Islet of Langerhans (tissue), 1 donor: ENCODE measurements around the gene CACNA1C.

ENCODE experiments used
- FAIRE-seq: peaks from one replicate; lab custom pipeline; 2011; peaks lifted over from hg19 to GRCh38; lab: Jason Lieb, UNC

Gene CACNA1C

GRCh38 chr12:2631653-2632350, 579.0 kb downstream of the CACNA1C start:
- FAIRE-seq = no peak

- FAIRE-seq = no peak
Measured at GRCh38 chr12:2633176-2633824, 580.5 kb downstream of the CACNA1C start.

GRCh38 chr12:2633825-2634200, 581.0 kb downstream of the CACNA1C start:
- FAIRE-seq = no peak

DNA sequence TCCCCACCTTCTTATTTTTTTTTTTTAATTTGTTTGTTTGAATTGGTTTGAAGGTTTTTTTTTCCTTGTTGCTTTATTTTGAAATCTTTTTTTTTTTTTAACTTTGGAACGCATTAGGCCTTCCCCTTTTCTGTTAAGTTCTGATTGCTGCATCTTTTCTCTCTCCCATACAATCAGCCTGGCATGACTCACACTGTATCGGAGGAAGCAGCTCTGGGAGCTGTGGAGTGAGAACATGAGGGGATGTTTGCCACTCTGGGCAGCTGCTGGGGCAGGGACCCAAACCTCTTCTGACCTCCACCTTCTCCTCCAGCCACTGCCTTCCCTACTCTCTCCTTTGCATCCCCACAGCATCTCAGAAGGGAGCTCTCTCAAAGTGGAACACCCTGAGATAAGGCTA, 581.7 kb downstream of the CACNA1C start:
- FAIRE-seq = no peak

DNA sequence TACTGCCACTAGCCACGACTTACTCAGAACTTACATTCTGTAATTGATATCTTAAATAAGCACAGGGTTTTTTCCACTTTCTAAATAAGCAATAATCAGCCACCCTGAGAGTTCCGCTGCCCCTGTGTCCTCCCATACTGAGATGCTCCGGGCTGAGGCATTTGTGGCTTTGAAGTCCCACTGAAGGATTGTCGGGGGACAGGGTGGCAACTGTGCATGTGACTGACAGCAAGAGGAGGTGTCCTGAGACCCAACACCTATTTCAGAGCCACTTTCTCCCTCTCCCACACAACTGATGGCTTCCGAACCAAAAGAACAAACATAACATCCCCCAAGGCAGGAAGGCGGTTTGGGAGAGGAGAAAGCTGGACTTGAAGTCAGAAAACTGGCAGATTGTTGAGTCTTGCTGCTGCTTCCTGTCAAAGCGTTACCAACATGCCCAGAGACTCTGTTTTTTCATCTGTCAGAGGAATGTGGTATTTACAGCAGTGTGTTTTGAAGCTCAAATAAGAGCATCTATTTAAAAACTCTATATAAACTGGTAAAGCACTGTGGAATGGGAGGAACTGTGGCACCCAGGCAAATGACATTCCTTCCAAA, 584.1 kb downstream of the CACNA1C start:
- no peak for FAIRE-seq

GRCh38 chr12:2637371-2637770, 584.6 kb downstream of the CACNA1C start:
- no peak for FAIRE-seq

GRCh38 chr12:2638273-2639019, 585.7 kb downstream of the CACNA1C start:
- no peak for FAIRE-seq

- no peak for FAIRE-seq
Measured at GRCh38 chr12:2639020-2639298, 586.2 kb downstream of the CACNA1C start.

- FAIRE-seq = no peak
Measured at GRCh38 chr12:2640281-2640680, 587.5 kb downstream of the CACNA1C start.

- no peak for FAIRE-seq
Measured at GRCh38 chr12:2640709-2641108, 587.9 kb downstream of the CACNA1C start.

GRCh38 chr12:2641207-2641606, 588.4 kb downstream of the CACNA1C start:
- FAIRE-seq = no peak

- FAIRE-seq = no peak
Measured at GRCh38 chr12:2641761-2642160, 589.0 kb downstream of the CACNA1C start.

DNA sequence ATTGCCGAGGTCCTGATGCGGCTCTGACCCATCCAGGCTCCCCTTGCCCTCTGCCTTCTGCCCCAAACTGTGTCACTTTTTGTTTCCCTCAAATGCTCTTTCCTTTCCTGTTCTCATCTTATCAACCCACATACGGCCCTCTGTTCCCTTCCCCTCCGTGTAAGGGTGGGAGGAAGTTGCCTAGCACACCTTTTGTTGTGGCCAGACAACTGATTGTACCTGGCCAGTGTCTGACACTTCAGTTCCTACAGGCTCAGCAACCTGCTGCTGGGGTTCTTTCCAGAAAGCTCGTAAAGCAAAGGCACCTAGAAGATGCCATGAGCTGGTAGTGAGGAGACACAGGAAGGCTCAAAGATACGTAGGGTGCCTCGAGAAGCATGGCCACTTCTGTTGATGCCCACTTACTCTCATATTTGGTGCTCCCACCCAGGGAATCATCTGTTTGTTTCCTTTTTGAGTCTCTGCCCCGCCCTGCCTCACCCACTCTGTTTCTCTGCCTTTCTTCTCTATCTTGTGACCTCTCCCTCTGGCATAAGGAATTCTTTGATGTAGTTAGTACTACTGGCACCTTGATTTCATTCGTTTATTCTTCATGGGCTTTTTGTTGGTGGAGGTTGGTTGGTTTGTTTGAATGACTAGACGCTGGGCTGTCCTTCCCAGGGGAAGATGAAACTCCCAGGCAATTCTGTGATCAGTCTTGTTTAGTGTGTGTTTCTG, 589.5 kb downstream of the CACNA1C start:
- no peak for FAIRE-seq

GRCh38 chr12:2642896-2643425, 590.2 kb downstream of the CACNA1C start:
- no peak for FAIRE-seq

GRCh38 chr12:2643576-2644135, 590.9 kb downstream of the CACNA1C start:
- FAIRE-seq = no peak

- FAIRE-seq = no peak
Measured at GRCh38 chr12:2644683-2645405, 592.1 kb downstream of the CACNA1C start.

- FAIRE-seq = no peak
Measured at GRCh38 chr12:2645460-2645859, 592.7 kb downstream of the CACNA1C start.

GRCh38 chr12:2646341-2646740, 593.6 kb downstream of the CACNA1C start:
- FAIRE-seq = no peak

- FAIRE-seq = no peak
Measured at GRCh38 chr12:2647186-2647585, 594.4 kb downstream of the CACNA1C start.

DNA sequence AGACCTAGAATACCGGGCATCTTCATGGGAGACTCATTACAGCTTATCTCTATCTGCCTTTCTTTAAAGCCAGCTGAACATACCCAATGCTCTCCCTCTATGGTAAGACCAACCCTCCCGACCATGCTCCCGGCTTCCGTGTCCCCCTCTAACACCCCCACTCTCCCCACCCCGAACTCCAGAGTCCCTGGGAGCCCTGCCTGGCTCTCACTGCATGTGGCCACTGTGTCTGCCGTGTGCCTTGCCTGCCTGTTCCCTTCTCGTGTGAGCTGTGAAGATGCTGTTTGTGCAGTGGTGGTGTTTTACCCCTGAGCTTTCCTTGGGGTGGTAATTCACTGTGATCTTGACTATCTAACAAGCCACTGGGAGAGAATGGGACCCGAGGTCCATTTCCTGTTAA, 595.6 kb downstream of the CACNA1C start:
- FAIRE-seq = no peak
